H1 (cell line): Measurements from ENCODE around the gene TLE3. TPM values are rescaled to one million over a fixed set of nuclear protein-coding genes. Genes with fewer than 3 reads are reported as not detected.

ENCODE experiments used
- BRCA1 ChIP-seq: IDR thresholded peaks from 2 replicates; pipeline ENCODE4 v1.6.1; 2012; ENCODE audit warnings: low read depth, low read length, improper control_type of control experiment
- polyA plus RNA-seq, 7 experiments: library from polyadenylated mRNA; depleted of rRNA in 3 of 7; stranded (reverse) in 5 of 7; unstranded in 2 of 7; fragments of >200 nt in 5 of 7; fragments of 200-250 nt in 2 of 7; gene quantifications; 1 replicate in 5 of 7; 2 replicates in 1 of 7; 4 replicates in 1 of 7; pipeline versions ENCODE4 v1.2.1 to v1.2.3, GENCODE V29; 2011 to 2013; ENCODE audit warnings: missing spikeins in 2 of 7, mixed read lengths in 2 of 7
- total RNA-seq: library from RNA; stranded (reverse); fragmentation: NEBNext Ultra II Directional; extraction: Animal tissue kit (Norgen Biotek cat#: 25700); gene quantifications from 2 replicates; pipeline ENCODE4 v1.2.1, GENCODE V29; 2021
- TF ChIP-seq, protein P1 (sequence below): fragments of 300-600 bp; sonication (generic); IDR thresholded peaks from 2 replicates; pipeline ENCODE4 v1.7.1; 2012; ENCODE audit warnings: low read length, moderate library complexity, mild to moderate bottlenecking, inconsistent platforms; ENCODE audit not compliant: insufficient replicate concordance

Gene TLE3
- total and polyA plus RNA-seq, 2 of the 8 experiments (the other 6 are each of a cell fraction or from before 2014, with no cell fraction given), result 25.1 to 61.2 TPM

DNA sequence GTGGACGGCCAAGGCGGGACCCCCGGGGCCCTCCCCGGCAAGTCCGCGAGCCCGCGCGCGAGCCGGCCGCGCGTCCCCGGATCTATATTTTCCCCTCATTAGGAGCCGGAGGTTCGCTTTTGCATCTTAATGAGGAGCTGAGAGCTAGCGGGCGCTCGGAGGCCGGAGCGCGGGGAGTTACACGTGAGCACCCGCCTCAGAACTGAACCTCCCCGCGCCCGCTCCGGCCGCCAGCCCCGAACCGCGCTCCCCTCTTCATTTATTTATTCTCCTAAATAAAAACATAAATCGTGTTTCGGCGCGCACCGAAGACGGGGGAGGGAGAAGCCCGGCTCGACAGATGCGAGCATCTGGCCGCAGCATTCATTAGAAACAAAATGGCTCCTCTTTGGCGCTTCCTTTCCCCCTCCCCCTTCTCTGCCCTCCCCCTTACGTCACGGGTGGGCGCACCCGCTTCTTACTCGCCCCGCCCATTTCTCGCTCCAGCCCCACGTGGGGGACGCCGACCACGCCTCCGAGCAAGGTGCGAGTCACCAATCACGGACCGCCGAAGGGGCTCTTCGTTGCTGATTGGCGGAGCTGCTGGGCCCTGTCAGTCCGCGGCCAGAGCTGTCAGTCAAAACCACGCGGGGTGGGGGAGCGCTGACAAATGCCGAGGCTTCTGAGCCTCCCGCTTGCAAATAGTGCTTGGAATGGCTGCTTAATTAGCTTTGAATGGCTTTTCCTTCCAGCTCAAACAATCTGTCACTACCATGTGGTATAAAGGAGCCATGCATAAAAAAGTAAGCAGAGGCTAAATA, 1.6 kb upstream of the TLE3 start (continued):
- TF ChIP-seq, protein P1, sequence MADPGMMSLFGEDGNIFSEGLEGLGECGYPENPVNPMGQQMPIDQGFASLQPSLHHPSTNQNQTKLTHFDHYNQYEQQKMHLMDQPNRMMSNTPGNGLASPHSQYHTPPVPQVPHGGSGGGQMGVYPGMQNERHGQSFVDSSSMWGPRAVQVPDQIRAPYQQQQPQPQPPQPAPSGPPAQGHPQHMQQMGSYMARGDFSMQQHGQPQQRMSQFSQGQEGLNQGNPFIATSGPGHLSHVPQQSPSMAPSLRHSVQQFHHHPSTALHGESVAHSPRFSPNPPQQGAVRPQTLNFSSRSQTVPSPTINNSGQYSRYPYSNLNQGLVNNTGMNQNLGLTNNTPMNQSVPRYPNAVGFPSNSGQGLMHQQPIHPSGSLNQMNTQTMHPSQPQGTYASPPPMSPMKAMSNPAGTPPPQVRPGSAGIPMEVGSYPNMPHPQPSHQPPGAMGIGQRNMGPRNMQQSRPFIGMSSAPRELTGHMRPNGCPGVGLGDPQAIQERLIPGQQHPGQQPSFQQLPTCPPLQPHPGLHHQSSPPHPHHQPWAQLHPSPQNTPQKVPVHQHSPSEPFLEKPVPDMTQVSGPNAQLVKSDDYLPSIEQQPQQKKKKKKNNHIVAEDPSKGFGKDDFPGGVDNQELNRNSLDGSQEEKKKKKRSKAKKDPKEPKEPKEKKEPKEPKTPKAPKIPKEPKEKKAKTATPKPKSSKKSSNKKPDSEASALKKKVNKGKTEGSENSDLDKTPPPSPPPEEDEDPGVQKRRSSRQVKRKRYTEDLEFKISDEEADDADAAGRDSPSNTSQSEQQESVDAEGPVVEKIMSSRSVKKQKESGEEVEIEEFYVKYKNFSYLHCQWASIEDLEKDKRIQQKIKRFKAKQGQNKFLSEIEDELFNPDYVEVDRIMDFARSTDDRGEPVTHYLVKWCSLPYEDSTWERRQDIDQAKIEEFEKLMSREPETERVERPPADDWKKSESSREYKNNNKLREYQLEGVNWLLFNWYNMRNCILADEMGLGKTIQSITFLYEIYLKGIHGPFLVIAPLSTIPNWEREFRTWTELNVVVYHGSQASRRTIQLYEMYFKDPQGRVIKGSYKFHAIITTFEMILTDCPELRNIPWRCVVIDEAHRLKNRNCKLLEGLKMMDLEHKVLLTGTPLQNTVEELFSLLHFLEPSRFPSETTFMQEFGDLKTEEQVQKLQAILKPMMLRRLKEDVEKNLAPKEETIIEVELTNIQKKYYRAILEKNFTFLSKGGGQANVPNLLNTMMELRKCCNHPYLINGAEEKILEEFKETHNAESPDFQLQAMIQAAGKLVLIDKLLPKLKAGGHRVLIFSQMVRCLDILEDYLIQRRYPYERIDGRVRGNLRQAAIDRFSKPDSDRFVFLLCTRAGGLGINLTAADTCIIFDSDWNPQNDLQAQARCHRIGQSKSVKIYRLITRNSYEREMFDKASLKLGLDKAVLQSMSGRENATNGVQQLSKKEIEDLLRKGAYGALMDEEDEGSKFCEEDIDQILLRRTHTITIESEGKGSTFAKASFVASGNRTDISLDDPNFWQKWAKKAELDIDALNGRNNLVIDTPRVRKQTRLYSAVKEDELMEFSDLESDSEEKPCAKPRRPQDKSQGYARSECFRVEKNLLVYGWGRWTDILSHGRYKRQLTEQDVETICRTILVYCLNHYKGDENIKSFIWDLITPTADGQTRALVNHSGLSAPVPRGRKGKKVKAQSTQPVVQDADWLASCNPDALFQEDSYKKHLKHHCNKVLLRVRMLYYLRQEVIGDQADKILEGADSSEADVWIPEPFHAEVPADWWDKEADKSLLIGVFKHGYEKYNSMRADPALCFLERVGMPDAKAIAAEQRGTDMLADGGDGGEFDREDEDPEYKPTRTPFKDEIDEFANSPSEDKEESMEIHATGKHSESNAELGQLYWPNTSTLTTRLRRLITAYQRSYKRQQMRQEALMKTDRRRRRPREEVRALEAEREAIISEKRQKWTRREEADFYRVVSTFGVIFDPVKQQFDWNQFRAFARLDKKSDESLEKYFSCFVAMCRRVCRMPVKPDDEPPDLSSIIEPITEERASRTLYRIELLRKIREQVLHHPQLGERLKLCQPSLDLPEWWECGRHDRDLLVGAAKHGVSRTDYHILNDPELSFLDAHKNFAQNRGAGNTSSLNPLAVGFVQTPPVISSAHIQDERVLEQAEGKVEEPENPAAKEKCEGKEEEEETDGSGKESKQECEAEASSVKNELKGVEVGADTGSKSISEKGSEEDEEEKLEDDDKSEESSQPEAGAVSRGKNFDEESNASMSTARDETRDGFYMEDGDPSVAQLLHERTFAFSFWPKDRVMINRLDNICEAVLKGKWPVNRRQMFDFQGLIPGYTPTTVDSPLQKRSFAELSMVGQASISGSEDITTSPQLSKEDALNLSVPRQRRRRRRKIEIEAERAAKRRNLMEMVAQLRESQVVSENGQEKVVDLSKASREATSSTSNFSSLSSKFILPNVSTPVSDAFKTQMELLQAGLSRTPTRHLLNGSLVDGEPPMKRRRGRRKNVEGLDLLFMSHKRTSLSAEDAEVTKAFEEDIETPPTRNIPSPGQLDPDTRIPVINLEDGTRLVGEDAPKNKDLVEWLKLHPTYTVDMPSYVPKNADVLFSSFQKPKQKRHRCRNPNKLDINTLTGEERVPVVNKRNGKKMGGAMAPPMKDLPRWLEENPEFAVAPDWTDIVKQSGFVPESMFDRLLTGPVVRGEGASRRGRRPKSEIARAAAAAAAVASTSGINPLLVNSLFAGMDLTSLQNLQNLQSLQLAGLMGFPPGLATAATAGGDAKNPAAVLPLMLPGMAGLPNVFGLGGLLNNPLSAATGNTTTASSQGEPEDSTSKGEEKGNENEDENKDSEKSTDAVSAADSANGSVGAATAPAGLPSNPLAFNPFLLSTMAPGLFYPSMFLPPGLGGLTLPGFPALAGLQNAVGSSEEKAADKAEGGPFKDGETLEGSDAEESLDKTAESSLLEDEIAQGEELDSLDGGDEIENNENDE, result peak; percentile 63
- TF ChIP-seq BRCA1, result no peak
